NCI-H2227 (cell line): ENCODE measurements around the gene MICAL1.

Experiments used
- DNase-seq: peaks from one replicate; lab custom pipeline; 2025; ENCODE audit not compliant: unreplicated experiment; lab: John Stamatoyannopoulos, UW

MICAL1 gene

DNA sequence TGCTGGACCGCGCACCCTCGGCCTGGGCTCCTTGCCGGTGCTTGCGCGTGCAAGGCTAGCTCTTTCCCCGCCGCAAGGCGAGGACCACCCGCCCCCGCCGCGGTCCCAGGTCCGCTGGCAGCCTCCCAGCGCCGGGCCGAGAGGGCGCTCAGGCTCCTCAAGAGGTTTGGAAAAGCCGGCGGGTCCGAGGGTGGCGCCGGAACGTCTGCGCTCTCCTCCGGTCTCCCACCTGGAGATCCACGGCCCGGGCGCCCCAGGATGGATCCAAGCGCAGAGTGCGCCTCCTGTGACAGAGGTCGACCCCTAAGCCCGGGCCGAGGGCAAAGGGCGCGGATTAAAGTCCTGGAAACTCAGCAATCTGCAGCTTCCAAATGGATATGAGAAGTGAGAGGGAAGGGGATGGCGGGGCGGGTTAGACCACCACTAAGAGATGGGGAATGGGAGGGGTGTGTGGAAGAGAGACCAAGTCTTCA, 575 bp upstream of the MICAL1 start:
- DNase-seq = peak; percentile 58

- DNase-seq = peak; percentile 29
These were observed 806 bp downstream of the MICAL1 start for GRCh38 chr6:109454496-109455436.

- no peak for DNase-seq
These were observed 1.7 kb downstream of the MICAL1 start for GRCh38 chr6:109453594-109454495.

- DNase-seq = no peak
These were observed 2.4 kb downstream of the MICAL1 start for GRCh38 chr6:109453156-109453555.

DNA sequence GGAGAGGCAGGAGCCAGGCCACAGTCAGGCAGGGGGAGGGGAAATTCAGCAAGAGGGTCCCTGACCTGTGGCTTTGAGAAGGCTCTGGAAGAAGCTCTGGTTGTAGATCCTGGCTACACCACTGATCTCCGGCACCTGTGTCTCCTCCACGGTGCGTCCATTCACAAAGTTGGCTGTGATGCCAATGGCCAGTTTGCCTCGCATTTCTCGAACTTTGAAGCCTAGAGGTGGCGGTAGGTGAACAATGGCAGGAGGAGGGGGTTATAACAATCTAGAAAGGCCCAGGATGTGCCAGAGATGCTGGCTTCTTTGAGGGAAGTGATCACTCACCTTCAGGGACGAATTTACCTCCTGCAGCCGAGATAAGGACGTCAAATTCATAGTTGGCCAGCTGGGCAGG, 3.4 kb downstream of the MICAL1 start:
- no peak for DNase-seq

DNA sequence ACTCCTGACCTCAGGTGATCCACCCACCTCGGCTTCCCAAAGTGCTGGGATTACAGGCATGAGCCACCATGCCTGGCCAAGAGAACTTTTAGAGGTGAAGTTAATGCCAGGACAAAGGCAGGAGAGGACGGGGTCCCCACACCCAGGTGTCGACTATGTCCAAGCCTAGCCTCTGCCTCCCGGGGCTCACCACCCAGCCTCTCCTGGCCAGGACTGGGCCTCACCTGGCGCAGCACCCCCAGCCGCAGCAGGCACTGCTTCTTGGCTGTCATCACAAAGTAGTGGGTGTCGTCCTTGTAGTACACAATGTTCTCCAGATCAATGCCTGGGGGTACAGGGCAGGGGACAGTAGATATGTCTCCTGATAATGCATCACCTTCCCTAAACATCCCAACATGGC, 4.2 kb downstream of the MICAL1 start:
- DNase-seq = no peak

GRCh38 chr6:109450801-109451200, 4.8 kb downstream of the MICAL1 start:
- no peak for DNase-seq

DNA sequence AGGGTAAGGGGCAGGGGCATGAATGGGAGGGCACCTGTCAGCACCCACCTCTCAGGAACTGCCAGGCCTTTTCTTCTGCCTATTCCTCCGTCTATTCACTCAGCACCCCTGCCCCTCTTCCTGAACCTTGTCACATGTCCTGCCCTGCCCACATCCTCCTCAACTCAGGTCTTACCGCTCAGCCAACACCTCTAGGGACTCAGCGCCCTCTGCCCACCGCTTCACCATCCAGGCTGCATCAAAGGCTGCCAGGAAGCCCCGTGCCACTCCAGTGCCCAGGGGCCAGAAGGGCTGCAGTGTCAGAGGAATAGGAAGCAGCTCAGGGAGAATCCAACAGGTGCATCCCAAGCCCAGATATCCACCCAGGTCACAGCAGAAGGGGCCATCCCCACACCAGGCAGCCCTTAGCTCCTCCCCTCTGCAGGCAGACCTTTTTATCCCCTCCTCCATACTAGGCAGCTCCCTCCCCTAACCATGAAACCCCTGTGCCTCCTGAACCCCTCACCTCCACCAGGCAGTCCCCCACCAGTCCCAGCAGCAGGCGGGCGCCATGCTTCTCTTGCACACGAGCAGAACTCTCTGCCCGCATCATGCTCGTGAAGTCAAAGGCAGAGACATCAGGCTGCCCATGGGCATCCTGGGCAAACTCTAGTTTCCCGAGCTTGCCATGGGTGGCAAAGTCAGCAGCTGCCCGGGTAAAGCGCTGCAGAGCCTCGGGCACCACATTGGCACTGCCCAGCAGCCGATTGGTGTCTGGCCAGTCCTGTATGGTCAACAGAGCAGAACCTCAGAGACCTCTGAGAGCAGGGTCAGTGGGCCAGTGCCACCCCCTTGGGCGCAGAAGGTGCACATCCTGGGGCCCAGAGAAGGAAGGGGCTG, 5.5 kb downstream of the MICAL1 start:
- no peak for DNase-seq

GRCh38 chr6:109449064-109449794, 6.3 kb downstream of the MICAL1 start:
- no peak for DNase-seq

DNA sequence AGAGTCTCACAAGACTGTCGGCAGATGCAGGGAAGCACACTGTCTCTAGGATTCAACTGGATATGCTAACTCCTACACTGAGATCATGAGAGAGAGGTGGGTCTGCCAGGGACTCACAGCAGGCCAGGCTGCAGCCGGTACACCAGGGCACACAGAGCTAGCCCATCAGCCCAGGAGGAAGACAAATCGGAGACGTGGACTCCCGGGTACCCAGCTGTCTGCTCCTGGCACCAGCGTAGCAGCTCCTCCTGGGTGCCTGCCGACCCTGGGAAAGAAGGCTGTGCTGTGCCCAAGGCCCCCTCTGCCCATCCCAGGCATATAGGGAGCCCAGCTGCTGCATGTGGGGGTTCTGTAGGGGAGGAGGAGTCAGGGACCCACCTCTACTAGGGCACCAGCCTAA, 7.0 kb downstream of the MICAL1 start:
- DNase-seq = no peak

GRCh38 chr6:109447878-109448555, 7.6 kb downstream of the MICAL1 start:
- DNase-seq = no peak

DNA sequence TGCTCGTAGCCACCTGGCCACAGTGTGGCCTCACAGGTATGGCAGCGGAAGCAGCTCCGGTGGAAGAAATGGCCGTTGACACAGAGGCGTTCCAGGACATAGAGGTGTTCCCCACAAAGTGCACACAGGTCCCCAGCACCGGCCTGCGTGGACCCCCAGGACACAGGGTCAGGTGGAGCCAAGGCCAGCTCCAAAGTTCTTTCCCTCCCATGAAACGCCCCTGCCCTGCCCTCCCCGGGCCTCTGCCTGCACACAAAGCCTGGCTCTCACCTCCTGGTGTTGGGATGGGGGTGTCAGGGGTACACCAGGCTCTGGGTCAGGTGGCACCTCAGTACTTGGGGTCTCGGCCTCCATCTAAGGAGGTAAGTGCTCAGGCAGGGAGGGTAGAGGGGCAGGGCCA, 8.5 kb downstream of the MICAL1 start:
- DNase-seq = no peak

- no peak for DNase-seq
These were observed 9.0 kb downstream of the MICAL1 start for GRCh38 chr6:109446541-109446940.

- DNase-seq = no peak
These were observed 9.5 kb downstream of the MICAL1 start for GRCh38 chr6:109446072-109446471.

GRCh38 chr6:109445382-109445781, 10.2 kb downstream of the MICAL1 start:
- DNase-seq = no peak

GRCh38 chr6:109443425-109443950, 12.1 kb downstream of the MICAL1 start:
- no peak for DNase-seq

- DNase-seq = no peak
These were observed 13.1 kb downstream of the MICAL1 start for GRCh38 chr6:109442393-109442924.

- peak; percentile 50 for DNase-seq
These were observed 14.3 kb downstream of the MICAL1 start for GRCh38 chr6:109441069-109441816.
